HTR-8/SVneo (cell line): ENCODE data around the gene INHBB.

Experiments
- DNase-seq: peaks from one replicate; pipeline ENCODE4 v3.0.0; 2011; ENCODE audit warnings: low spot score, mixed read lengths; ENCODE audit not compliant: insufficient read length
- FAIRE-seq: peaks from 2 replicates; lab custom pipeline; 2011; peaks lifted over from hg19 to GRCh38; lab: Jason Lieb, UNC

The INHBB gene

GRCh38 chr2:120391911-120392665, 46.2 kb downstream of the INHBB start:
- no peak for FAIRE-seq
- no peak for DNase-seq

- no peak for FAIRE-seq
- no peak for DNase-seq
These were observed 47.0 kb downstream of the INHBB start for GRCh38 chr2:120392923-120393322.

GRCh38 chr2:120393456-120393855, 47.5 kb downstream of the INHBB start:
- no peak for FAIRE-seq

GRCh38 chr2:120394764-120395163, 48.8 kb downstream of the INHBB start:
- FAIRE-seq: no peak

More at GRCh38 chr2:120393456-120393855, 47.5 kb downstream of the INHBB start:
- DNase-seq: no peak

GRCh38 chr2:120395221-120396012, 49.5 kb downstream of the INHBB start:
- DNase-seq (no peak), FAIRE-seq (no peak)

More at GRCh38 chr2:120394764-120395163, 48.8 kb downstream of the INHBB start:
- DNase-seq: no peak

GRCh38 chr2:120396013-120396860, 50.3 kb downstream of the INHBB start:
- DNase-seq (no peak), FAIRE-seq (no peak)

- peak; percentile 16 for FAIRE-seq
- peak; percentile 25 for DNase-seq
These were observed 51.2 kb downstream of the INHBB start for GRCh38 chr2:120396861-120397811.

GRCh38 chr2:120398051-120398995, 52.4 kb downstream of the INHBB start:
- FAIRE-seq: no peak
- DNase-seq: no peak

GRCh38 chr2:120398996-120399888, 53.3 kb downstream of the INHBB start:
- DNase-seq: no peak
- peak; percentile 20 for FAIRE-seq

GRCh38 chr2:120399889-120400240, 53.9 kb downstream of the INHBB start:
- DNase-seq (no peak), FAIRE-seq (no peak)

GRCh38 chr2:120400551-120400950, 54.6 kb downstream of the INHBB start:
- DNase-seq (no peak), FAIRE-seq (no peak)
